CD4-positive, alpha-beta T cell (primary cell): ENCODE results near the gene RARG. TPM values are rescaled to one million over a fixed set of nuclear protein-coding genes. Genes with fewer than 3 reads are reported as not detected.

Source experiments
- ATAC-seq: fragments of 200-7000 bp; cut with Tn5 transposase; one replicate; pipeline ENCODE4 v1.10.0; 2022; ENCODE audit warnings: mild to moderate bottlenecking; ENCODE audit not compliant: poor library complexity
- CTCF ChIA-PET: fragments of 350-600 bp; sonication (Branson Sonifier 250); formaldehyde crosslinking; loops from one replicate; lab custom pipeline; 2021; ENCODE audit warnings: antibody characterized with exemption, inconsistent platforms; lab: Charles Lee
- POLR2A ChIA-PET: fragments of 350-600 bp; sonication (Branson Sonifier 250); formaldehyde crosslinking; loops from one replicate; lab custom pipeline; 2021; ENCODE audit warnings: antibody characterized with exemption, inconsistent platforms; lab: Charles Lee
- DNase-seq, 14 experiments: peaks; one replicate each; pipeline ENCODE4 v3.0.0-alpha.2; 2013 to 2020; ENCODE audit warnings: mixed read lengths in 2 of 14
- H3K27ac ChIP-seq, 2 donors: one replicate each; pipeline versions ENCODE4 v1.5.1 to v1.7.0; 2013; ENCODE audit warnings: low read length in 2 of 2, low read depth in 1 of 2, mild to moderate bottlenecking in 1 of 2
- H3K27me3 ChIP-seq, 2 experiments: 1 replicate in 1 of 2; 2 replicates in 1 of 2; pipeline versions ENCODE4 v1.6.1 to v1.7.0; 2013; ENCODE audit warnings: low read length in 2 of 2, control low read depth in 1 of 2, mild to moderate bottlenecking in 1 of 2, moderate library complexity in 1 of 2; ENCODE audit not compliant: insufficient read depth in 2 of 2, control insufficient read depth in 1 of 2
- H3K36me3 ChIP-seq: one replicate; pipeline ENCODE4 v1.6.1; 2013; ENCODE audit warnings: low read length, control low read depth; ENCODE audit not compliant: insufficient read depth
- H3K4me1 ChIP-seq: one replicate; pipeline ENCODE4 v1.6.1; 2013; ENCODE audit warnings: low read length, control low read depth; ENCODE audit not compliant: insufficient read depth
- H3K4me3 ChIP-seq: one replicate; pipeline ENCODE4 v1.5.1; 2013; ENCODE audit warnings: mild to moderate bottlenecking, low read length, moderate library complexity
- H3K9me3 ChIP-seq, 2 experiments: 1 replicate in 1 of 2; 2 replicates in 1 of 2; pipeline versions ENCODE4 v1.6.1 to v1.7.0; 2013; ENCODE audit warnings: low read length in 2 of 2, mild to moderate bottlenecking in 2 of 2, control low read depth in 1 of 2, moderate library complexity in 1 of 2; ENCODE audit not compliant: control insufficient read depth in 1 of 2, insufficient read depth in 1 of 2
- H3K27ac Mint-ChIP-seq: one replicate; pipeline ENCODE4 v1.8.0; 2020; ENCODE audit warnings: mixed read lengths
- H3K27me3 Mint-ChIP-seq: one replicate; pipeline ENCODE4 v1.8.0; 2021; ENCODE audit warnings: mixed read lengths
- H3K36me3 Mint-ChIP-seq: one replicate; pipeline ENCODE4 v1.8.0; 2021; ENCODE audit warnings: low read depth, mixed read lengths
- H3K4me1 Mint-ChIP-seq: one replicate; pipeline ENCODE4 v1.8.0; 2021; ENCODE audit warnings: low read depth, mixed read lengths
- H3K4me3 Mint-ChIP-seq: one replicate; pipeline ENCODE4 v1.8.0; 2020; ENCODE audit warnings: mild to moderate bottlenecking, mixed read lengths
- H3K9me3 Mint-ChIP-seq: one replicate; pipeline ENCODE4 v1.8.0; 2020; ENCODE audit warnings: mixed read lengths
- CTCF ChIP-seq: fragments of 200-600 bp; IDR thresholded peaks from one replicate; pipeline ENCODE4 v1.8.0; 2022; ENCODE audit warnings: antibody characterized with exemption, mild to moderate bottlenecking
- intact Hi-C, 2 experiments: fragments of 100-400 bp; cut with DNase I in 1 of 2; cut with micrococcal nuclease in 1 of 2; formaldehyde crosslinking; loops; one replicate each; pipeline versions ENCODE4 v1.15.1 to v1.9.0; 2023 to 2025; cut with DNase I, micrococcal nuclease
- total RNA-seq, 174 experiments: library from RNA in 2 of 174; stranded (reverse) in 2 of 174; gene quantifications; one replicate each; pipeline ENCODE4 v1.2.3 and lab custom pipeline; 2021 to 2026

Gene RARG
- total RNA-seq, 2 experiments from 2014 or later: 14.0 to 15.8 TPM

DNA sequence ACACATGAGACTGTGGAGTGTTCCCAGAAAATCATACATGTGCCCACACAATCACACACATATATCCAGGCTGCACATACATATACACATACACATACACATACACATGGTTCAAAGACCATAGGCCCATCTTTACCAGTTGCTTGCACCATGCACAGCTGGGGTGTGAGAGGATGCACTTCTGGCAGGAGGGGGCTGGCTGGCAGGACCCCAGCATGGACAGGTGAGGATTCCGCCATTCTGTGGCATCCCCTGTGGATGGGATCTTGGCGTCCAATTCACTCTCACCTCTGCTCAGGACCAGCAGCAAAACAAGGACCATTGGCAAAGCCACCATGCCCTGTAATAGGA lies 31.9 kb downstream of the RARG start:
- Mint-ChIP-seq H3K4me1 (peaks cover 81% of the 10 kb centered on the region), H3K9me3 (no peaks in the 10 kb centered on the region), H3K27ac (peak overlapping the region; percentile 88), H3K27me3 (no peaks in the 10 kb centered on the region), H3K36me3 (peaks cover 66% of the 10 kb centered on the region), H3K4me3 (peak overlapping the region; percentile 64)
- no peak for ATAC-seq
- intact Hi-C loops: no loop called here
- Histone ChIP-seq H3K27ac (peak overlapping the region; percentile 31 to 63), H3K36me3 (peaks cover 49% of the 10 kb centered on the region), H3K9me3 (no peaks in the 10 kb centered on the region), H3K27me3 (no peaks in the 10 kb centered on the region), H3K4me1 (peaks cover 85% of the 10 kb centered on the region), H3K4me3 (no peak overlapping the region)
- POLR2A ChIA-PET: interaction anchor here (1.0 to 5.0 kb wide), 6 partner anchors 9 to 121 kb away, joined by 3 to 53 read pairs (median 12); partner anchors contain the start of genes CSAD, SPRYD3 and ZNF740
- DNase-seq: no peak
- no peak for TF ChIP-seq CTCF
- CTCF ChIA-PET: interaction anchor here (1.1 to 4.5 kb wide), 3 partner anchors 13 to 134 kb away, joined by 3 to 32 read pairs (median 12); no protein-coding TSS in a partner anchor

DNA sequence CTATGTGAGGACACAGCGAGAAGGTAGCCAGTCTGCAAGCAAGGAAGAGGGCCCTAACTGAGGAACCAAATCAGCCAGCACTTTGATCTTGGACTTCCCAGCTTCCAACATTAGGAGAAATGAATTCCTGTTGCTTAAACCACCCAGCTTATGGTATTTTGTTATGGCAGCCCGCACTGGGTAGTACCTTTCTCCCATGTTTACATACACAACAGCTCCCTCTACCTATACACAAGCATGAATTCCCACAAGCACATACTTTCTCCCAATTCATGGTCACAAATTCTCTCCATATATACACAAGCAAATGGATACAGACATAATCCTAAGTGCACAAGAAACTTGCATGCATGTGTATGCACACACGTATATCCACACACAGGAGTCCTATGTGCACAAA lies 32.3 kb downstream of the RARG start:
- ATAC-seq (no peak), DNase-seq (no peak)
- Histone ChIP-seq H3K27me3 (no peaks in the 10 kb centered on the region), H3K4me1 (peaks cover 81% of the 10 kb centered on the region), H3K27ac (peak overlapping the region; percentile 31 to 63), H3K9me3 (no peaks in the 10 kb centered on the region), H3K4me3 (no peak overlapping the region), H3K36me3 (peaks cover 53% of the 10 kb centered on the region)
- intact Hi-C loops: loop anchor here in 1 of 2 experiments (2.0 to 10.0 kb wide), 2 partner anchors 19 to 135 kb away; partner anchors contain the start of genes CSAD and ZNF740
- Mint-ChIP-seq H3K27ac (peak overlapping the region; percentile 88), H3K27me3 (no peaks in the 10 kb centered on the region), H3K4me3 (peak overlapping the region; percentile 64), H3K9me3 (no peaks in the 10 kb centered on the region), H3K36me3 (peaks cover 70% of the 10 kb centered on the region), H3K4me1 (peaks cover 81% of the 10 kb centered on the region)
- TF ChIP-seq CTCF: no peak
- CTCF ChIA-PET: interaction anchor here (1.0 to 4.5 kb wide), 5 partner anchors 13 to 134 kb away, joined by 3 to 32 read pairs (median 3); partner anchors contain the start of gene AAAS
- POLR2A ChIA-PET: interaction anchor here (1.2 to 5.0 kb wide), 7 partner anchors 9 to 120 kb away, joined by 5 to 53 read pairs (median 18); partner anchors contain the start of genes CSAD, ITGB7, SPRYD3 and ZNF740

DNA sequence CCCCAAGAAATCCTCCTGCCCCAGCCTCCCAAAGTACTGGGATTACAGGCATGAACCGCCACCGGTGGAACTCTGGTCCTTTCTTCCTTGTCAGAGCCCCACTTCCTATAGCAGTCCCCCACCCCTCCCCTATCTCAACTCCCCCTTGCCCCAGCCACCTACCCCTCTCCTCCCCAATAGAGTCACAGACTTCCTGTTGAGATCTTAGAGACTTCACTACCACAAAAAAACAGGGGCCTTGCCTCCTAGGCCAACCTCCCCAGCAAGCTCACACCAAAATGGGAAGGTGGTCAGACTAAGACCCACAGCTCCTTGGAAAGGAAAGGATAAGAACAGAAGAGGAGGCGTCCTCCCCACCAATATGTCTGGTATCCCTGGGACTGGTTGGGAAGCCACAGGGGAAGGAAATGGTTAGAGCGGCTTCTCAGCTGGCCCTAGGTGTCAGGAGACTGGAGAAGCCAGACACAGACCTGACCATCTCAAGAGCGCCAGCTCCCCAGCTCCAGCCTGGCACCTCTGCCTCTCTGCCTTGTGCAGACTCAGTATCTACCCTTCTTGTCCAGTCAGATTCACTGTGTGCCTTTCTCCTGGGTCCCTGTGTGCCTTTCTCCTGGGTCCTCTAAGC lies 33.4 kb downstream of the RARG start:
- ChIA-PET POLR2A (interaction anchor here (0.6 to 5.0 kb wide), 14 partner anchors 10 to 834 kb away, joined by 3 to 53 read pairs (median 4); partner anchors contain the start of genes AAAS, CSAD, ESPL1 and ITGB7), CTCF (interaction anchor here (0.7 to 4.5 kb wide), 8 partner anchors 8 to 123 kb away, joined by 3 to 32 read pairs (median 3); partner anchors contain the start of gene AAAS)
- ATAC-seq: peak; percentile 71
- peak in 8 of 14 experiments; percentile 25 to 69 (median 52) for DNase-seq
- Histone ChIP-seq H3K36me3 (peaks cover 61% of the 10 kb centered on the region), H3K27ac (peak overlapping the region; percentile 69 to 73), H3K4me3 (peak overlapping the region; percentile 19), H3K9me3 (no peaks in the 10 kb centered on the region), H3K27me3 (no peaks in the 10 kb centered on the region), H3K4me1 (peaks cover 78% of the 10 kb centered on the region)
- no peak for TF ChIP-seq CTCF
- intact Hi-C loops: loop anchor here in 1 of 2 experiments (1.0 to 10.0 kb wide), 3 partner anchors 18 to 134 kb away; partner anchors contain the start of genes CSAD and ZNF740
- Mint-ChIP-seq H3K4me1 (peaks cover 75% of the 10 kb centered on the region), H3K4me3 (peak overlapping the region; percentile 81), H3K27me3 (no peaks in the 10 kb centered on the region), H3K9me3 (no peaks in the 10 kb centered on the region), H3K27ac (peak overlapping the region; percentile 88), H3K36me3 (peaks cover 77% of the 10 kb centered on the region)
